Endothelial cell of umbilical vein (primary cell): ENCODE data around the gene NAV2. TPM values are rescaled to one million over a fixed set of nuclear protein-coding genes. Genes with fewer than 3 reads are reported as not detected.

Experiments used
- BruUV-seq: library from RNA; stranded (reverse); fragments of 400-500 nt; replicated peaks from 2 replicates; lab custom pipeline; 2021; lab: Mats Ljungman, UMichigan
- CTCF ChIA-PET: fragments of 300-600, 350-600 bp; sonication (Branson Sonifier 250); formaldehyde crosslinking; loops from one replicate; lab custom pipeline; 2021; ENCODE audit warnings: antibody characterized with exemption, inconsistent platforms; lab: Charles Lee
- POLR2A ChIA-PET: fragments of 300-600, 350-600 bp; sonication (Branson Sonifier 250); formaldehyde crosslinking; loops from one replicate; lab custom pipeline; 2021; ENCODE audit warnings: antibody characterized with exemption, inconsistent platforms; lab: Charles Lee
- DNase-seq: peaks from one replicate; pipeline ENCODE4 v3.0.0-alpha.2; 2011; ENCODE audit warnings: low read depth, low spot score
- FAIRE-seq: peaks from 2 replicates; lab custom pipeline; 2011; peaks lifted over from hg19 to GRCh38; lab: Jason Lieb, UNC
- H2AFZ ChIP-seq: 2 replicates; pipeline ENCODE4 v1.6.0; 2012; ENCODE audit warnings: low read depth, low read length, control low read depth, inconsistent platforms
- H3K27ac ChIP-seq: 2 replicates; pipeline ENCODE4 v1.5.1; 2011; ENCODE audit warnings: low read depth, mild to moderate bottlenecking, control low read depth, low read length, moderate library complexity; ENCODE audit not compliant: insufficient read depth
- H3K27me3 ChIP-seq, 2 experiments: 2 replicates each; pipeline versions ENCODE4 v1.6.0 to v1.6.1; 2011; ENCODE audit warnings: low read length in 2 of 2, mixed read lengths in 1 of 2; ENCODE audit not compliant: control insufficient read depth in 2 of 2, insufficient read depth in 2 of 2
- H3K36me3 ChIP-seq, 2 experiments: 2 replicates in 1 of 2; 3 replicates in 1 of 2; pipeline ENCODE4 v1.5.1; 2011; ENCODE audit warnings: low read length in 2 of 2, mild to moderate bottlenecking in 1 of 2, moderate library complexity in 1 of 2; ENCODE audit not compliant: control insufficient read depth in 2 of 2, insufficient read depth in 2 of 2; ENCODE audit errors: extremely low read depth in 1 of 2
- H3K4me1 ChIP-seq: 3 replicates; pipeline ENCODE4 v1.5.1; 2011; ENCODE audit warnings: mild to moderate bottlenecking, low read length; ENCODE audit not compliant: control insufficient read depth, insufficient read depth; ENCODE audit errors: extremely low read depth
- H3K4me2 ChIP-seq: 2 replicates; pipeline ENCODE4 v1.6.1; 2011; ENCODE audit warnings: low read length, control low read depth, mixed read lengths; ENCODE audit not compliant: insufficient read depth
- H3K4me3 ChIP-seq, 3 experiments: fragments of 200-600 bp in 1 of 3; sonication (generic), shearing (Covaris generic) in 1 of 3; replicated peaks in 1 of 3; 2 replicates each; pipeline ENCODE4 v1.5.1; 2011 to 2016; ENCODE audit warnings: control low read depth in 3 of 3, low read length in 3 of 3, mild to moderate bottlenecking in 2 of 3, inconsistent platforms in 1 of 3, low read depth in 1 of 3, moderate library complexity in 1 of 3; ENCODE audit not compliant: insufficient read depth in 1 of 3
- H3K79me2 ChIP-seq: 2 replicates; pipeline ENCODE4 v1.6.0; 2012; ENCODE audit warnings: low read length, inconsistent platforms; ENCODE audit not compliant: control insufficient read depth, insufficient read depth
- H3K9ac ChIP-seq: replicated peaks from 2 replicates; pipeline ENCODE3; 2011; ENCODE audit warnings: low read length, control low read depth; ENCODE audit not compliant: insufficient read depth; ENCODE audit errors: extremely low read depth
- H3K9me1 ChIP-seq: replicated peaks from 3 replicates; pipeline ENCODE4 v1.6.0; 2011; ENCODE audit warnings: mild to moderate bottlenecking, low read length; ENCODE audit not compliant: control insufficient read depth, insufficient read depth; ENCODE audit errors: extremely low read depth
- H3K9me3 ChIP-seq: replicated peaks from 2 replicates; pipeline ENCODE4 v1.5.1; 2012; ENCODE audit warnings: low read length, inconsistent platforms; ENCODE audit not compliant: control insufficient read depth, insufficient read depth
- H4K20me1 ChIP-seq: replicated peaks from 2 replicates; pipeline ENCODE3; 2011; ENCODE audit warnings: mild to moderate bottlenecking, low read length; ENCODE audit not compliant: control insufficient read depth, insufficient read depth; ENCODE audit errors: extremely low read depth
- CTCF ChIP-seq, 2 donors: IDR thresholded peaks; 1 replicate in 1 of 2; 2 replicates in 1 of 2; pipeline ENCODE4 v1.5.1; 2011; ENCODE audit warnings: low read length in 2 of 2, mild to moderate bottlenecking in 2 of 2, moderate library complexity in 2 of 2, control low read depth in 1 of 2, inconsistent platforms in 1 of 2, low read depth in 1 of 2; ENCODE audit not compliant: insufficient read depth in 1 of 2; ENCODE audit errors: extremely low read depth in 1 of 2
- EZH2 ChIP-seq: IDR thresholded peaks from 2 replicates; pipeline ENCODE4 v1.6.1; 2012; ENCODE audit warnings: borderline replicate concordance, low read depth, mild to moderate bottlenecking, moderate library complexity, low read length, inconsistent platforms; ENCODE audit not compliant: severe bottlenecking
- FOS ChIP-seq: IDR thresholded peaks from 2 replicates; pipeline ENCODE4 v1.6.1; 2011; ENCODE audit warnings: mild to moderate bottlenecking, low read length, moderate library complexity, borderline replicate concordance; ENCODE audit not compliant: insufficient read depth
- GATA2 ChIP-seq: IDR thresholded peaks from 2 replicates; pipeline ENCODE4 v1.7.0; 2011; ENCODE audit warnings: low read depth, mild to moderate bottlenecking, moderate library complexity, mixed read lengths, low read length; ENCODE audit not compliant: insufficient read length, insufficient read depth
- JUN ChIP-seq: IDR thresholded peaks from 2 replicates; pipeline ENCODE4 v1.6.1; 2011; ENCODE audit warnings: borderline replicate concordance, low read depth; ENCODE audit not compliant: insufficient read length, insufficient read depth
- MAX ChIP-seq: IDR thresholded peaks from 2 replicates; pipeline ENCODE4 v1.6.1; 2011; ENCODE audit not compliant: insufficient read depth, insufficient read length
- MYC ChIP-seq: IDR thresholded peaks from one replicate; pipeline ENCODE4 v1.6.1; 2011; ENCODE audit warnings: mild to moderate bottlenecking, low read depth, low read length
- POLR2A ChIP-seq: IDR thresholded peaks from 2 replicates; pipeline ENCODE4 v1.6.1; 2012; ENCODE audit warnings: low read depth, mild to moderate bottlenecking, control low read depth, low read length
- POLR2AphosphoS5 ChIP-seq: IDR thresholded peaks from 2 replicates; pipeline ENCODE4 v1.6.1; 2012; ENCODE audit warnings: low read depth, mild to moderate bottlenecking, control low read depth, low read length, moderate library complexity; ENCODE audit not compliant: insufficient read depth
- dilution Hi-C: fragments of 300-500 bp; cut with MboI; formaldehyde crosslinking; loops from one replicate; pipeline ENCODE4 v1.15.0; 2019; ENCODE audit warnings: low sequenced_read_pairs; ENCODE audit not compliant: extremely low pct_ligation_motif_present
- intact Hi-C: fragments of 100-400 bp; cut with micrococcal nuclease; formaldehyde crosslinking; loops from one replicate; pipeline ENCODE4 v1.10.0; 2022
- polyA plus RNA-seq, 4 experiments: library from polyadenylated mRNA; depleted of rRNA in 3 of 4; stranded (reverse) in 3 of 4; unstranded in 1 of 4; fragments of >200 nt; gene quantifications; 2 replicates each; pipeline versions ENCODE4 v1.2.1 to v1.2.3, GENCODE V29; 2011 to 2012; ENCODE audit warnings: missing spikeins in 1 of 4
- total RNA-seq: library from RNA; stranded (reverse); gene quantifications from 2 replicates; pipeline ENCODE4 v1.2.3, GENCODE V29; 2021

NAV2 gene
- total and polyA plus RNA-seq, 2 donors (not counting 3 experiments of a cell fraction or from before 2014, with no cell fraction given) = 10.9 to 68.0 TPM

GRCh38 chr11:19848219-19848618 is 135.6 kb downstream of the NAV2 start:
- Histone ChIP-seq H3K9ac (no peak overlapping the region), H4K20me1 (no peaks in the 10 kb centered on the region), H3K9me3 (no peaks in the 10 kb centered on the region), H3K4me1 (peaks cover 13% of the 10 kb centered on the region), H3K36me3 (peaks cover 0 to 12% of the 10 kb centered on the region in 2 experiments), H3K27me3 (no peaks in the 10 kb centered on the region), H3K79me2 (peaks cover 42% of the 10 kb centered on the region), H3K4me3 (no peak overlapping the region), H3K4me2 (no peak overlapping the region), H3K27ac (no peak overlapping the region), H2AFZ (no peak overlapping the region), H3K9me1 (no peaks in the 10 kb centered on the region)
- no peak for TF ChIP-seq EZH2
- TF ChIP-seq CTCF (IDR thresholded peaks at IDR 0.05; ENCODE audit: extremely low read depth in 1 of 2, insufficient read depth in 1 of 2, low read depth in 1 of 2, low read length in 2 of 2) = no peak
- no peak for TF ChIP-seq FOS
- no peak for TF ChIP-seq JUN
- TF ChIP-seq MYC = no peak
- no peak for TF ChIP-seq POLR2A
- TF ChIP-seq MAX = no peak
- TF ChIP-seq GATA2 = no peak
- no peak for TF ChIP-seq POLR2AphosphoS5
- FAIRE-seq (no peak), DNase-seq (no peak)
- dilution Hi-C loops (no loop called here), intact Hi-C loops (no loop called here)
- POLR2A ChIA-PET = no interaction called here
- CTCF ChIA-PET = interaction anchor here (1.1 kb wide), 1 partner anchor 14 kb away, joined by 3 read pairs; no protein-coding TSS in a partner anchor
- BruUV-seq = no TSS peak
